Hepatic stellate cell (primary cell): ENCODE data around the gene CETN2.
"Not testable (repeated sequence)": the region's sequence is repeated elsewhere in the genome, so short reads cannot be mapped to it uniquely, and the experiment has no call there.

Source experiments
- DNase-seq: peaks from one replicate; pipeline ENCODE4 v3.0.0; 2011; ENCODE audit warnings: low spot score

CETN2 gene

GRCh38 chrX:152830312-152831305, at the start of gene CETN2, which contains the start of gene NSDHL:
CETN2 (minus strand) TSS chrX:152830757; CDS start chrX:152830710, 47 bp downstream.
NSDHL (plus strand) TSS chrX:152831063; CDS start chrX:152846325, 15,262 bp downstream.
- peak; percentile 95 for DNase-seq

GRCh38 chrX:152878976-152879755, 48.6 kb upstream of the CETN2 start:
- DNase-seq: no peak

- no peak for DNase-seq
Measured at GRCh38 chrX:152876931-152877840, 46.6 kb upstream of the CETN2 start.

- no peak for DNase-seq
Measured at GRCh38 chrX:152873361-152873760, 42.8 kb upstream of the CETN2 start.

GRCh38 chrX:152872522-152872921, 42.0 kb upstream of the CETN2 start:
- DNase-seq: no peak

GRCh38 chrX:152871260-152871659, 40.7 kb upstream of the CETN2 start:
- no peak for DNase-seq

- DNase-seq: no peak
Measured at GRCh38 chrX:152869972-152870371, 39.4 kb upstream of the CETN2 start.

- no peak for DNase-seq
Measured at GRCh38 chrX:152866386-152866785, 35.8 kb upstream of the CETN2 start.

GRCh38 chrX:152865232-152865920, 34.8 kb upstream of the CETN2 start:
- no peak for DNase-seq

- no peak for DNase-seq
Measured at GRCh38 chrX:152861826-152862225, 31.3 kb upstream of the CETN2 start.

- DNase-seq: no peak
Measured at GRCh38 chrX:152861116-152861515, 30.6 kb upstream of the CETN2 start.

GRCh38 chrX:152853986-152854385, 23.4 kb upstream of the CETN2 start:
- no peak for DNase-seq

- DNase-seq: no peak
Measured at GRCh38 chrX:152850465-152850864, 19.9 kb upstream of the CETN2 start.

GRCh38 chrX:152847281-152847680, 16.7 kb upstream of the CETN2 start:
- DNase-seq: no peak

- DNase-seq: no peak
Measured at GRCh38 chrX:152845618-152846240, 15.2 kb upstream of the CETN2 start.

- DNase-seq: no peak
Measured at GRCh38 chrX:152844256-152844655, 13.7 kb upstream of the CETN2 start.

GRCh38 chrX:152843852-152844251, 13.3 kb upstream of the CETN2 start:
- DNase-seq: no peak

- no peak for DNase-seq
Measured at GRCh38 chrX:152842772-152843338, 12.3 kb upstream of the CETN2 start.

GRCh38 chrX:152835470-152835869, 4.9 kb upstream of the CETN2 start:
- not testable (repeated sequence) for DNase-seq

GRCh38 chrX:152833378-152833777, 2.8 kb upstream of the CETN2 start:
- DNase-seq: no peak
